IMR-90 (cell line): ENCODE data around the gene POLD1. TPM values are rescaled to one million over a fixed set of nuclear protein-coding genes. Genes with fewer than 3 reads are reported as not detected.

Experiments
- ATAC-seq: fragments of 200-7000 bp; cut with Tn5 transposase; 2 replicates; pipeline ENCODE4 v1.9.1; 2020; ENCODE audit warnings: low read depth, mild to moderate bottlenecking, moderate library complexity
- BruUV-seq: library from RNA; stranded (reverse); fragments of 400-500 nt; replicated peaks from 2 replicates; lab custom pipeline; 2021; lab: Mats Ljungman, UMichigan
- CTCF ChIA-PET: fragments of 300-600 bp; formaldehyde crosslinking; extraction: SDS; loops from one replicate; lab custom pipeline; 2021; ENCODE audit warnings: antibody characterized with exemption; lab: Yijun Ruan, JAX
- POLR2A ChIA-PET: fragments of 300-600 bp; sonication (Branson Sonifier 250); formaldehyde crosslinking; loops from one replicate; lab custom pipeline; 2022; ENCODE audit warnings: antibody characterized with exemption; ENCODE audit not compliant: unreplicated experiment; lab: Charles Lee
- DNase-seq: peaks from one replicate; pipeline ENCODE4 v3.0.0; 2013
- H2AFZ ChIP-seq: replicated peaks from 2 replicates; pipeline ENCODE3; 2013; ENCODE audit warnings: low read length, mild to moderate bottlenecking; ENCODE audit not compliant: poor library complexity
- H2AK5ac ChIP-seq: 2 replicates; pipeline ENCODE4 v1.6.1; 2013; ENCODE audit warnings: low read depth, low read length, inconsistent platforms
- H2AK9ac ChIP-seq: replicated peaks from 2 replicates; pipeline ENCODE3; 2013; ENCODE audit warnings: mild to moderate bottlenecking, low read depth, low read length, moderate library complexity; ENCODE audit not compliant: poor library complexity
- H2BK120ac ChIP-seq: 2 replicates; pipeline ENCODE4 v1.6.1; 2013; ENCODE audit warnings: low read depth, low read length, inconsistent platforms
- H2BK15ac ChIP-seq: 3 replicates; pipeline ENCODE4 v1.6.1; 2013; ENCODE audit warnings: low read depth, low read length, inconsistent platforms
- H2BK20ac ChIP-seq: 2 replicates; pipeline ENCODE4 v1.6.1; 2013; ENCODE audit warnings: low read depth, mild to moderate bottlenecking, inconsistent platforms, low read length, moderate library complexity
- H2BK5ac ChIP-seq: 2 replicates; pipeline ENCODE4 v1.6.1; 2013; ENCODE audit warnings: mild to moderate bottlenecking, low read depth, low read length, inconsistent platforms; ENCODE audit not compliant: poor library complexity, severe bottlenecking
- H3K14ac ChIP-seq: replicated peaks from 2 replicates; pipeline ENCODE4 v1.6.1; 2013; ENCODE audit warnings: low read depth, low read length, inconsistent platforms
- H3K18ac ChIP-seq: 2 replicates; pipeline ENCODE4 v1.6.1; 2013; ENCODE audit warnings: low read depth, low read length, control low read depth
- H3K23ac ChIP-seq: 2 replicates; pipeline ENCODE4 v1.6.1; 2013; ENCODE audit warnings: low read depth, low read length, inconsistent platforms
- H3K27ac ChIP-seq: 2 replicates; pipeline ENCODE4 v1.5.1; 2013; ENCODE audit warnings: mild to moderate bottlenecking, control low read depth, low read length; ENCODE audit not compliant: insufficient read depth
- H3K27me3 ChIP-seq: 2 replicates; pipeline ENCODE4 v1.6.1; 2013; ENCODE audit warnings: low read length; ENCODE audit not compliant: control insufficient read depth, insufficient read depth
- H3K36me3 ChIP-seq: 2 replicates; pipeline ENCODE4 v1.6.1; 2013; ENCODE audit warnings: low read length, mixed read lengths; ENCODE audit not compliant: control insufficient read depth, insufficient read depth
- H3K4ac ChIP-seq: 2 replicates; pipeline ENCODE4 v1.6.1; 2013; ENCODE audit warnings: low read depth, low read length, inconsistent platforms
- H3K4me1 ChIP-seq: 2 replicates; pipeline ENCODE4 v1.6.1; 2013; ENCODE audit warnings: low read length, mixed read lengths; ENCODE audit not compliant: control insufficient read depth, insufficient read depth
- H3K4me2 ChIP-seq: 2 replicates; pipeline ENCODE4 v1.6.1; 2013; ENCODE audit warnings: low read depth, mild to moderate bottlenecking, control low read depth, low read length, moderate library complexity
- H3K4me3 ChIP-seq: 2 replicates; pipeline ENCODE4 v1.5.1; 2013; ENCODE audit warnings: low read depth, mild to moderate bottlenecking, control low read depth, low read length, moderate library complexity; ENCODE audit not compliant: insufficient read depth
- H3K56ac ChIP-seq: 2 replicates; pipeline ENCODE4 v1.6.1; 2013; ENCODE audit warnings: low read length, inconsistent platforms; ENCODE audit not compliant: insufficient read depth; ENCODE audit errors: extremely low read depth
- H3K79me1 ChIP-seq, 2 experiments: 2 replicates each; pipeline ENCODE4 v1.6.1; 2013; ENCODE audit warnings: low read length in 2 of 2, inconsistent platforms in 1 of 2, low read depth in 1 of 2
- H3K9ac ChIP-seq: 2 replicates; pipeline ENCODE4 v1.6.1; 2013; ENCODE audit warnings: low read depth, low read length, control low read depth
- H3K9me1 ChIP-seq: 2 replicates; pipeline ENCODE4 v1.6.1; 2013; ENCODE audit warnings: low read length, inconsistent platforms; ENCODE audit not compliant: insufficient read depth
- H3K9me3 ChIP-seq: 2 replicates; pipeline ENCODE4 v1.6.1; 2013; ENCODE audit warnings: low read length; ENCODE audit not compliant: control insufficient read depth, insufficient read depth
- H4K20me1 ChIP-seq: 2 replicates; pipeline ENCODE4 v1.6.1; 2013; ENCODE audit warnings: low read length, inconsistent platforms; ENCODE audit not compliant: insufficient read depth
- H4K5ac ChIP-seq: 2 replicates; pipeline ENCODE4 v1.6.1; 2013; ENCODE audit warnings: mild to moderate bottlenecking, low read depth, low read length, control low read depth
- H4K8ac ChIP-seq, 2 experiments: 2 replicates each; pipeline ENCODE4 v1.6.1; 2013; ENCODE audit warnings: low read depth in 2 of 2, low read length in 2 of 2, control low read depth in 1 of 2, inconsistent platforms in 1 of 2
- H4K91ac ChIP-seq: 2 replicates; pipeline ENCODE4 v1.6.1; 2013; ENCODE audit warnings: low read depth, low read length, inconsistent platforms; ENCODE audit not compliant: insufficient read depth
- BHLHE40 ChIP-seq: fragments of 150-350 bp; IDR thresholded peaks from 2 replicates; pipeline ENCODE4 v1.6.1; 2016; ENCODE audit warnings: mild to moderate bottlenecking, low read depth, low read length
- CHD1 ChIP-seq: IDR thresholded peaks from 2 replicates; pipeline ENCODE4 v1.6.1; 2012; ENCODE audit warnings: low read depth, low read length, improper control_type of control experiment
- CTCF ChIP-seq: conservative IDR thresholded peaks from 2 replicates; pipeline ENCODE4 v1.5.1; 2012; ENCODE audit warnings: mild to moderate bottlenecking, low read depth, low read length, improper control_type of control experiment
- ELK1 ChIP-seq: fragments of 150-350 bp; IDR thresholded peaks from 2 replicates; pipeline ENCODE4 v1.6.1; 2016; ENCODE audit warnings: low read depth, mild to moderate bottlenecking, low read length, moderate library complexity, borderline replicate concordance
- FOS ChIP-seq: fragments of 150-350 bp; IDR thresholded peaks from 2 replicates; pipeline ENCODE4 v1.6.1; 2016; ENCODE audit warnings: low read depth, low read length
- MAZ ChIP-seq: IDR thresholded peaks from 2 replicates; pipeline ENCODE4 v1.6.1; 2012; ENCODE audit warnings: low read depth, mild to moderate bottlenecking, low read length, improper control_type of control experiment, moderate library complexity, borderline replicate concordance
- MXI1 ChIP-seq: IDR thresholded peaks from 2 replicates; pipeline ENCODE4 v1.6.1; 2012; ENCODE audit warnings: low read depth, mild to moderate bottlenecking, low read length, moderate library complexity, borderline replicate concordance
- NFE2L2 ChIP-seq: fragments of 150-350 bp; IDR thresholded peaks from 2 replicates; pipeline ENCODE4 v1.6.1; 2016; ENCODE audit warnings: low read depth, mild to moderate bottlenecking, low read length
- RAD21 ChIP-seq: IDR thresholded peaks from 2 replicates; pipeline ENCODE4 v1.6.1; 2012; ENCODE audit warnings: low read length, improper control_type of control experiment
- RFX5 ChIP-seq: IDR thresholded peaks from 2 replicates; pipeline ENCODE4 v1.8.0; 2012; ENCODE audit warnings: low read depth, mild to moderate bottlenecking, low read length, moderate library complexity
- SMC3 ChIP-seq: fragments of 150-350 bp; IDR thresholded peaks from 2 replicates; pipeline ENCODE4 v1.6.1; 2016; ENCODE audit warnings: low read depth, mild to moderate bottlenecking, antibody characterized with exemption, low read length, moderate library complexity
- USF2 ChIP-seq: fragments of 150-350 bp; IDR thresholded peaks from 2 replicates; pipeline ENCODE4 v1.6.1; 2017; ENCODE audit warnings: mild to moderate bottlenecking, antibody characterized with exemption, low read length, low read depth
- WGBS, 2 experiments: methylation state at CpG; one replicate each; pipeline versions ENCODE4 v1.1.5 to v1.1.7; 2013; ENCODE audit warnings: missing lambda C conversion rate in 2 of 2; ENCODE audit not compliant: insufficient read length in 1 of 2; ENCODE audit errors: extremely low coverage in 2 of 2; 5-methylcytosine and 5-hydroxymethylcytosine counted together
- dilution Hi-C: fragments of 300-500 bp; cut with HindIII; formaldehyde crosslinking; loops from one replicate; pipeline ENCODE4 v1.14.3; 2018; ENCODE audit warnings: low sequenced_read_pairs; ENCODE audit not compliant: unreplicated experiment
- in situ Hi-C: fragments of 300-500 bp; cut with MboI; formaldehyde crosslinking; loops from 3 replicates; pipeline ENCODE4 v1.14.3; 2019; ENCODE audit warnings: low sequenced_read_pairs, inconsistent platforms, mixed read lengths
- intact Hi-C: fragments of 100-400 bp; cut with micrococcal nuclease; formaldehyde crosslinking; loops from 2 replicates; pipeline ENCODE4 v1.10.0; 2022
- polyA plus RNA-seq, 3 experiments: library from polyadenylated mRNA; depleted of rRNA; stranded (reverse); fragments of >200 nt; gene quantifications; 2 replicates each; pipeline ENCODE4 v1.2.3, GENCODE V29; 2012; ENCODE audit warnings: low replicate concordance in 1 of 3
- total RNA-seq: library from RNA; depleted of rRNA; stranded (reverse); fragments of >200 nt; gene quantifications from 2 replicates; pipeline ENCODE4 v1.2.3, GENCODE V29; 2012

POLD1 gene
- total and polyA plus RNA-seq, 2 of the 4 experiments (the other 2 are of a cell fraction), result 13.8 to 28.9 TPM

GRCh38 chr19:50357178-50358100 is 26.7 kb upstream of the POLD1 start:
- WGBS, 2 experiments, result 17% methylated on average over 20 of the region's 54 CpGs; no CpG with 5 or more reads in 1 of the 2 experiments
- intact Hi-C loops, result loop anchor here (1.0 to 10.0 kb wide), 5 partner anchors 104 to 657 kb away; partner anchors contain the start of gene KLK10
- POLR2A ChIA-PET, result no interaction called here
- TF ChIP-seq SMC3 (peak; percentile 57), RAD21 (peak; percentile 72), CHD1 (no peak), USF2 (no peak), NFE2L2 (no peak), FOS (no peak), BHLHE40 (no peak), CTCF (peak; percentile 75), MXI1 (no peak), RFX5 (no peak), MAZ (no peak), ELK1 (no peak)

More at GRCh38 chr19:50357178-50358100, 26.7 kb upstream of the POLD1 start:
- H2BK5ac ChIP-seq, result no peak overlapping the region
- H4K91ac ChIP-seq, result peak overlapping the region; percentile 2; the same call in 1 of the 2 replicates
- H4K8ac ChIP-seq, result peak overlapping the region; percentile 9 to 68; a peak in 3 of 4 replicates
- no peak overlapping the region for H3K27ac ChIP-seq
- H3K27me3 ChIP-seq, result peaks cover 6% of the 10 kb centered on the region; the same call in 1 of the 2 replicates
- H4K20me1 ChIP-seq, result no peaks in the 10 kb centered on the region
- no peaks in the 10 kb centered on the region for H3K36me3 ChIP-seq
- no peak overlapping the region for H3K56ac ChIP-seq
- H2AK5ac ChIP-seq, result no peak overlapping the region
- peak; percentile 96 for ATAC-seq
- no peak overlapping the region for H3K18ac ChIP-seq
- peak overlapping the region; percentile 86 for H3K4me2 ChIP-seq
- no peak overlapping the region for H3K14ac ChIP-seq
- peak overlapping the region; percentile 90 for H2AFZ ChIP-seq
- no peak overlapping the region for H2BK120ac ChIP-seq
- H3K4ac ChIP-seq, result peak overlapping the region; percentile 14; the same call in 1 of the 2 replicates
- in situ Hi-C loops (loop anchor here (10.0 kb wide), 1 partner anchor 427 kb away; no protein-coding TSS in a partner anchor), dilution Hi-C loops (no loop called here)
- H2BK15ac ChIP-seq, result no peak overlapping the region
- H3K9me1 ChIP-seq, result no peaks in the 10 kb centered on the region
- no peaks in the 10 kb centered on the region for H3K79me1 ChIP-seq
- no peak overlapping the region for H2AK9ac ChIP-seq
- peak; percentile 41 for DNase-seq
- no peak overlapping the region for H2BK20ac ChIP-seq
- no peaks in the 10 kb centered on the region for H3K4me1 ChIP-seq
- H3K23ac ChIP-seq, result no peak overlapping the region
- CTCF ChIA-PET, result interaction anchor here (0.5 to 1.0 kb wide), 5 partner anchors 11 to 689 kb away, joined by 3 to 7 read pairs (median 4); no protein-coding TSS in a partner anchor
- H3K9me3 ChIP-seq, result no peaks in the 10 kb centered on the region
- peak overlapping the region; percentile 28; the same call in 1 of the 2 replicates for H3K9ac ChIP-seq
- H4K5ac ChIP-seq, result peak overlapping the region; percentile 45; the same call in 1 of the 2 replicates
- H3K4me3 ChIP-seq, result peak overlapping the region; percentile 36
- BruUV-seq, result no TSS peak
